ENCODE data around the gene RNF212B.

DNA sequence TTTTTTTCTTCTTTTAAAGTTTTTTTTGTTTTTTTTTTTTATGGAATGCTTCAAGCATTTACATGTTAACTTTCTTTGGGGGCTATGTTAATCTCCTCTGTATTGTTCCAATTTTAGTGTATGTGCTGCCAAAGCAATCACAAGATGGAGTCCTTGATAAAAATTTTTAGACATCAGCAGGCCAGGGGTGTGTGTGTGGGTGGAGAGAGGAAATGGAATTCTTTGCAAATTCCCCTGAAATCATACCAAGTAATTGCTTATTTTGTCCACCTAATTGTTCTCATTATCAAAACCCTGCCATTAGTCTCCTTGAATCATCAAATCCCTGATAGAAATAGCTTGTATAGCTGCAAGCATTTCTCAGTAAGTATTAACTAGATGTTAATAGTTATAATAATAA, 21.7 kb downstream of the RNF212B start:
- TF ChIP-seq, protein P1, sequence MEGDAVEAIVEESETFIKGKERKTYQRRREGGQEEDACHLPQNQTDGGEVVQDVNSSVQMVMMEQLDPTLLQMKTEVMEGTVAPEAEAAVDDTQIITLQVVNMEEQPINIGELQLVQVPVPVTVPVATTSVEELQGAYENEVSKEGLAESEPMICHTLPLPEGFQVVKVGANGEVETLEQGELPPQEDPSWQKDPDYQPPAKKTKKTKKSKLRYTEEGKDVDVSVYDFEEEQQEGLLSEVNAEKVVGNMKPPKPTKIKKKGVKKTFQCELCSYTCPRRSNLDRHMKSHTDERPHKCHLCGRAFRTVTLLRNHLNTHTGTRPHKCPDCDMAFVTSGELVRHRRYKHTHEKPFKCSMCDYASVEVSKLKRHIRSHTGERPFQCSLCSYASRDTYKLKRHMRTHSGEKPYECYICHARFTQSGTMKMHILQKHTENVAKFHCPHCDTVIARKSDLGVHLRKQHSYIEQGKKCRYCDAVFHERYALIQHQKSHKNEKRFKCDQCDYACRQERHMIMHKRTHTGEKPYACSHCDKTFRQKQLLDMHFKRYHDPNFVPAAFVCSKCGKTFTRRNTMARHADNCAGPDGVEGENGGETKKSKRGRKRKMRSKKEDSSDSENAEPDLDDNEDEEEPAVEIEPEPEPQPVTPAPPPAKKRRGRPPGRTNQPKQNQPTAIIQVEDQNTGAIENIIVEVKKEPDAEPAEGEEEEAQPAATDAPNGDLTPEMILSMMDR (conservative IDR thresholded peaks at IDR 0.05 in 1 of 2, IDR thresholded peaks at IDR 0.05 in 1 of 2; ENCODE audit: extremely low read depth in 1 of 2, insufficient read depth in 1 of 2, low read depth in 1 of 2, low read length in 2 of 2) = no peak
- no peak for TF ChIP-seq EZH2 (IDR thresholded peaks at IDR 0.05; ENCODE audit: borderline replicate concordance, low read length)

All from mammary epithelial cell (primary cell).